Body of pancreas (tissue), 4 donors: ENCODE measurements around the gene KRTAP10-8.

ENCODE experiments used
- CTCF ChIP-seq, 7 experiments: fragments of 450-650 bp in 4 of 7; fragments of 200-600 bp in 3 of 7; sonication (generic) in 3 of 7; IDR thresholded peaks; one replicate each; pipeline ENCODE4 v1.5.1; 2016 to 2019; ENCODE audit warnings: antibody characterized with exemption in 7 of 7
- POLR2A ChIP-seq, 3 donors: fragments of 450-650 bp; IDR thresholded peaks; one replicate each; pipeline ENCODE4 v1.6.1; 2016; ENCODE audit warnings: antibody characterized with exemption in 3 of 3, mild to moderate bottlenecking in 2 of 3

GRCh38 chr21:44609193-44609592 lies 2.7 kb upstream of the KRTAP10-8 start:
- no peak for TF ChIP-seq POLR2A (IDR thresholded peaks at IDR 0.05)
- TF ChIP-seq CTCF (IDR thresholded peaks at IDR 0.05), result no peak
